Right atrium auricular region (tissue), 2 donors: ENCODE measurements around the gene STARD7. TPM values are rescaled to one million over a fixed set of nuclear protein-coding genes. Genes with fewer than 3 reads are reported as not detected.

Experiments
- DNase-seq: peaks from one replicate; pipeline ENCODE4 v3.0.0-alpha.2; 2019; ENCODE audit warnings: low spot score
- H3K27ac ChIP-seq, 2 donors: fragments of 200-600 bp; sonication (generic); 1 replicate in 1 of 2; 2 replicates in 1 of 2; pipeline ENCODE4 v1.5.1; 2016 to 2019
- H3K27me3 ChIP-seq, 2 donors: fragments of 200-600 bp; sonication (generic); one replicate each; pipeline versions ENCODE4 v1.5.1 to v1.6.0; 2017 to 2019
- H3K36me3 ChIP-seq: fragments of 200-600 bp; sonication (generic); one replicate; pipeline ENCODE4 v1.5.1; 2016
- H3K4me1 ChIP-seq, 2 donors: fragments of 200-600 bp; sonication (generic); one replicate each; pipeline versions ENCODE4 v1.5.1 to v1.6.0; 2017 to 2019
- H3K4me3 ChIP-seq, 2 donors: fragments of 200-600 bp; sonication (generic); 1 replicate in 1 of 2; 2 replicates in 1 of 2; pipeline ENCODE4 v1.5.1; 2017 to 2019; ENCODE audit warnings: mild to moderate bottlenecking in 1 of 2, moderate library complexity in 1 of 2
- H3K9me3 ChIP-seq, 2 donors: fragments of 200-600 bp; sonication (generic); one replicate each; pipeline ENCODE4 v1.5.1; 2019
- CTCF ChIP-seq, 2 donors: fragments of 200-600 bp; sonication (generic); IDR thresholded peaks; one replicate each; pipeline ENCODE4 v1.5.1; 2019; ENCODE audit warnings: antibody characterized with exemption in 2 of 2
- total RNA-seq, 2 donors: library from RNA; depleted of rRNA; stranded (reverse); fragments of >200 nt; gene quantifications; one replicate each; pipeline ENCODE4 v1.1.0, GENCODE V29; 2016

STARD7 gene
- total RNA-seq, 2 donors from 2014 or later = 128 to 163 TPM

GRCh38 chr2:96171831-96172230, 36.8 kb downstream of the STARD7 start:
- DNase-seq = no peak
- TF ChIP-seq CTCF (IDR thresholded peaks at IDR 0.05) = no peak

GRCh38 chr2:96170626-96171025, 38.0 kb downstream of the STARD7 start:
- H3K27me3 ChIP-seq = no peaks in the 10 kb centered on the region
- no peaks in the 10 kb centered on the region for H3K9me3 ChIP-seq
- no peak for TF ChIP-seq CTCF (IDR thresholded peaks at IDR 0.05)
- H3K36me3 ChIP-seq = no peaks in the 10 kb centered on the region
- H3K27ac ChIP-seq = no peak overlapping the region
- H3K4me1 ChIP-seq = no peaks in the 10 kb centered on the region
- H3K4me3 ChIP-seq = no peak overlapping the region
- no peak for DNase-seq

More at GRCh38 chr2:96171831-96172230, 36.8 kb downstream of the STARD7 start:
- H3K4me1 ChIP-seq = peaks cover 0 to 8% of the 10 kb centered on the region in 2 donors
- H3K27ac ChIP-seq = no peak overlapping the region
- H3K36me3 ChIP-seq = no peaks in the 10 kb centered on the region
- no peak overlapping the region for H3K4me3 ChIP-seq
- no peaks in the 10 kb centered on the region for H3K9me3 ChIP-seq
- no peaks in the 10 kb centered on the region for H3K27me3 ChIP-seq

GRCh38 chr2:96169868-96170507, 38.6 kb downstream of the STARD7 start:
- DNase-seq = no peak
- no peak overlapping the region for H3K27ac ChIP-seq
- H3K4me1 ChIP-seq = no peaks in the 10 kb centered on the region
- H3K36me3 ChIP-seq = no peaks in the 10 kb centered on the region
- no peak overlapping the region for H3K4me3 ChIP-seq
- H3K27me3 ChIP-seq = no peaks in the 10 kb centered on the region
- no peak for TF ChIP-seq CTCF (IDR thresholded peaks at IDR 0.05)
- no peaks in the 10 kb centered on the region for H3K9me3 ChIP-seq

- no peak for TF ChIP-seq CTCF (IDR thresholded peaks at IDR 0.05)
- Histone ChIP-seq H3K4me1 (no peaks in the 10 kb centered on the region), H3K27ac (no peak overlapping the region), H3K36me3 (no peaks in the 10 kb centered on the region), H3K27me3 (no peaks in the 10 kb centered on the region), H3K4me3 (no peak overlapping the region), H3K9me3 (no peaks in the 10 kb centered on the region)
- no peak for DNase-seq
Observed at GRCh38 chr2:96167407-96168013, 41.1 kb downstream of the STARD7 start.

- no peaks in the 10 kb centered on the region for H3K36me3 ChIP-seq
- no peaks in the 10 kb centered on the region for H3K27me3 ChIP-seq
- no peak overlapping the region for H3K4me3 ChIP-seq
- H3K27ac ChIP-seq = no peak overlapping the region
- no peak for DNase-seq
- TF ChIP-seq CTCF (IDR thresholded peaks at IDR 0.05) = no peak
- H3K9me3 ChIP-seq = no peaks in the 10 kb centered on the region
- no peaks in the 10 kb centered on the region for H3K4me1 ChIP-seq
Observed at GRCh38 chr2:96164459-96165184, 44.0 kb downstream of the STARD7 start.
